ENCODE measurements around the gene OCA2.

GRCh38 chr15:27705056-27705455 lies 394.1 kb downstream of the OCA2 start:
- TF ChIP-seq CTCF (IDR thresholded peaks at IDR 0.05 in 8 of 11, conservative IDR thresholded peaks at IDR 0.05 in 3 of 11): no peak
- TF ChIP-seq POLR2A (IDR thresholded peaks at IDR 0.05): no peak
- no peak for TF ChIP-seq POLR2AphosphoS5 (IDR thresholded peaks at IDR 0.05)
